ENCODE data around the gene MYCBP.

The MYCBP gene

DNA sequence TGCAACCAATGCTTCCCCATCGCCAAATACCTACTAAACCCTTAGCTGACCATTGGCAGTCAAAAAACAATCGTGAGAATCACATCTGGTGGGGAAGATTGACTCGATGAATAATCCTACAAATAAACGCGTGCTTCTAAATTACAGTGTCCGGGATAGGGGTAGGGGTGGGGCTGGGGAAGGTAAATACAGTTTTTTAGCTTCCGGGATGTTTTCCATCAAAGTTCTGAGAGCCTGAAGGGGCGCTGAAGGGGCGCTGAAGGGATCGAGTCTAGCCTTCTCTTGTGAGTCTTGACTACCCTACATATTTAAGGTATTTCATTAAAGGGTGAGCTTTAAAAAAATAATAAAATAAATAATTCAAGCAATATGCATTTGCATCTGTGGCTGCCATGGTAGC lies 54.1 kb downstream of the MYCBP start:
- no peak for DNase-seq

GRCh38 chr1:38818175-38818976 lies 54.8 kb downstream of the MYCBP start:
- DNase-seq, result peak; percentile 57

GRCh38 chr1:38817267-38818174 lies 55.6 kb downstream of the MYCBP start:
- DNase-seq, result no peak

DNA sequence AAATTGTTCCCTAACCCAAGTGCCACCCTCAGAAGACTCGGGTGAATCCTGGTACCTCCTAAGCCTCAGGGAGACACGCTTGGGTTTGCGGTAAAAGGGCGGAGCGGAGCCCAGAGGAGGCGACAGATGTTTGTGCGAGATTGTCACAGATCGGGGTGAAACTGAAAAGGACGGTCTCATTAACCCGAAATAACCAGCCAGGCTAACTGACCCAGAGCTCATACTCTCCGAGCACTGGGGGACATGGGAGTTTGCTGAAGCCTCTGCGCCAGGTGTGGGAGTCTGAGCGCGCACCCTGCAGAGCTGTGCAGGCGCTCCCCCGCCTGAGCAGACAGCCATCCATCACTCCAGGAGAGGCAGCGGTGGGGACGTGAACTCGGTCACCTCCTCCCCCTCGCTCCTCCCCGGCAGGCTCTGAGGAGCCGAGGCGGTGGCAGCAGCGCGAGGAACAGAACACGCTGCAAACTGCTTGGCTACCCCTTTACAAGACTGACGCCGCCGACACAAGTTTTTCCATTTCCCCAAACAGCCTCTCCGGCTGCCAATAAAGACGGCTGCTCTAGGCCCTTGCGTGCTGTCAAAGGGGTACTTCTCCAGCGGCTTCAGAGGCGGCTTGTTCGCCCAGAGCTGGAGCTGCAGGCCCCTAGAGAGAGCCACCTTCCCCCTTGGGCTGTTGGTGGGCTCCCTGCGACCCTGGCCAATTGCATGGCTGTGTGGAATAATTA lies 57.1 kb downstream of the MYCBP start:
- peak; percentile 70 for DNase-seq

- DNase-seq, result no peak
Measured at GRCh38 chr1:38814984-38815464, 58.1 kb downstream of the MYCBP start.

GRCh38 chr1:38814444-38814983 lies 58.6 kb downstream of the MYCBP start:
- no peak for DNase-seq

- peak; percentile 76 for DNase-seq
Measured at GRCh38 chr1:38812981-38813380, 60.2 kb downstream of the MYCBP start.

All from NCI-H69 (cell line).